Measurements from ENCODE around the gene MROH2A.

Gene MROH2A

GRCh38 chr2:233823731-233824121 is 45.6 kb downstream of the MROH2A start:
- no peaks in the 10 kb centered on the region for H3K36me3 Mint-ChIP-seq
- H3K4me1 Mint-ChIP-seq, result no peaks in the 10 kb centered on the region
- no peak overlapping the region for H3K27ac Mint-ChIP-seq
- ATAC-seq (replicated peaks) (no peak), DNase-seq (no peak)
- H3K27me3 Mint-ChIP-seq, result no peaks in the 10 kb centered on the region
- H3K9me3 Mint-ChIP-seq, result peaks cover 0 to 2% of the 10 kb centered on the region in 2 donors
- H3K4me3 Mint-ChIP-seq, result no peak overlapping the region

- Mint-ChIP-seq H3K27ac (no peak overlapping the region), H3K36me3 (no peaks in the 10 kb centered on the region), H3K27me3 (no peaks in the 10 kb centered on the region), H3K9me3 (peaks cover 0 to 2% of the 10 kb centered on the region in 2 donors), H3K4me3 (no peak overlapping the region), H3K4me1 (no peaks in the 10 kb centered on the region)
- ATAC-seq (replicated peaks) (no peak), DNase-seq (no peak)
These were observed 46.2 kb downstream of the MROH2A start for GRCh38 chr2:233824373-233824772.

- ATAC-seq (replicated peaks) (no peak), DNase-seq (no peak)
- H3K27me3 Mint-ChIP-seq, result no peaks in the 10 kb centered on the region
- H3K27ac Mint-ChIP-seq, result no peak overlapping the region
- peaks cover 0 to 7% of the 10 kb centered on the region in 2 donors for H3K4me1 Mint-ChIP-seq
- no peak overlapping the region for H3K4me3 Mint-ChIP-seq
- H3K9me3 Mint-ChIP-seq, result peaks cover 0 to 2% of the 10 kb centered on the region in 2 donors
- H3K36me3 Mint-ChIP-seq, result no peaks in the 10 kb centered on the region
These were observed 50.5 kb downstream of the MROH2A start for GRCh38 chr2:233828546-233829192.

- H3K27me3 Mint-ChIP-seq, result no peaks in the 10 kb centered on the region
- ATAC-seq (replicated peaks) (no peak), DNase-seq (no peak)
- peaks cover 0 to 2% of the 10 kb centered on the region in 2 donors for H3K9me3 Mint-ChIP-seq
- H3K4me1 Mint-ChIP-seq, result peaks cover 0 to 7% of the 10 kb centered on the region in 2 donors
- H3K4me3 Mint-ChIP-seq, result no peak overlapping the region
- H3K27ac Mint-ChIP-seq, result no peak overlapping the region
- H3K36me3 Mint-ChIP-seq, result no peaks in the 10 kb centered on the region
These were observed 51.3 kb downstream of the MROH2A start for GRCh38 chr2:233829193-233830110.

- Mint-ChIP-seq H3K27me3 (no peaks in the 10 kb centered on the region), H3K9me3 (peaks cover 0 to 2% of the 10 kb centered on the region in 2 donors), H3K4me3 (no peak overlapping the region), H3K4me1 (peaks cover 0 to 7% of the 10 kb centered on the region in 2 donors), H3K27ac (no peak overlapping the region), H3K36me3 (no peaks in the 10 kb centered on the region)
- no peak for DNase-seq
- ATAC-seq (replicated peaks), result no peak
These were observed 52.1 kb downstream of the MROH2A start for GRCh38 chr2:233830111-233830802.

- Mint-ChIP-seq H3K4me3 (no peak overlapping the region), H3K27me3 (no peaks in the 10 kb centered on the region), H3K36me3 (peaks cover 0 to 2% of the 10 kb centered on the region in 2 donors), H3K9me3 (peaks cover 0 to under 1% of the 10 kb centered on the region in 2 donors), H3K27ac (peak overlapping the region; percentile 56), H3K4me1 (peaks cover 0 to 7% of the 10 kb centered on the region in 2 donors)
- ATAC-seq (replicated peaks) (peak; percentile 48 to 51), DNase-seq (no peak)
These were observed 53.0 kb downstream of the MROH2A start for GRCh38 chr2:233831011-233831721.

- H3K4me3 Mint-ChIP-seq, result no peak overlapping the region
- H3K36me3 Mint-ChIP-seq, result peaks cover 0 to 4% of the 10 kb centered on the region in 2 donors
- no peaks in the 10 kb centered on the region for H3K27me3 Mint-ChIP-seq
- ATAC-seq (replicated peaks) (no peak), DNase-seq (no peak)
- no peaks in the 10 kb centered on the region for H3K9me3 Mint-ChIP-seq
- peaks cover 0 to 7% of the 10 kb centered on the region in 2 donors for H3K4me1 Mint-ChIP-seq
- H3K27ac Mint-ChIP-seq, result no peak overlapping the region
These were observed 53.7 kb downstream of the MROH2A start for GRCh38 chr2:233831861-233832260.

- ATAC-seq (replicated peaks) (no peak), DNase-seq (no peak)
- Mint-ChIP-seq H3K4me3 (no peak overlapping the region), H3K27ac (no peak overlapping the region), H3K4me1 (peaks cover 0 to 7% of the 10 kb centered on the region in 2 donors), H3K9me3 (no peaks in the 10 kb centered on the region), H3K27me3 (no peaks in the 10 kb centered on the region), H3K36me3 (peaks cover 0 to 4% of the 10 kb centered on the region in 2 donors)
These were observed 54.3 kb downstream of the MROH2A start for GRCh38 chr2:233832414-233832813.

- ATAC-seq (replicated peaks), result peak in 1 of 2 donors; percentile 36
- no peaks in the 10 kb centered on the region for H3K9me3 Mint-ChIP-seq
- peak overlapping the region; percentile 7 for H3K27ac Mint-ChIP-seq
- no peaks in the 10 kb centered on the region for H3K27me3 Mint-ChIP-seq
- DNase-seq, result no peak
- peaks cover 0 to 4% of the 10 kb centered on the region in 2 donors for H3K36me3 Mint-ChIP-seq
- H3K4me3 Mint-ChIP-seq, result no peak overlapping the region
- peaks cover 0 to 7% of the 10 kb centered on the region in 2 donors for H3K4me1 Mint-ChIP-seq
These were observed 54.8 kb downstream of the MROH2A start for GRCh38 chr2:233832869-233833311.

GRCh38 chr2:233833345-233833744 is 55.2 kb downstream of the MROH2A start:
- DNase-seq (no peak), ATAC-seq (replicated peaks) (no peak)
- Mint-ChIP-seq H3K27ac (no peak overlapping the region), H3K4me3 (no peak overlapping the region), H3K36me3 (peaks cover 2 to 4% of the 10 kb centered on the region in 2 donors), H3K9me3 (no peaks in the 10 kb centered on the region), H3K4me1 (peaks cover 0 to 7% of the 10 kb centered on the region in 2 donors), H3K27me3 (no peaks in the 10 kb centered on the region)

GRCh38 chr2:233835230-233836186 is 57.4 kb downstream of the MROH2A start:
- Mint-ChIP-seq H3K4me3 (no peak overlapping the region), H3K36me3 (peaks cover 3 to 4% of the 10 kb centered on the region in 2 donors), H3K27ac (peak overlapping the region; percentile 65), H3K9me3 (no peaks in the 10 kb centered on the region), H3K4me1 (peaks cover 0 to 7% of the 10 kb centered on the region in 2 donors), H3K27me3 (no peaks in the 10 kb centered on the region)
- DNase-seq (no peak), ATAC-seq (replicated peaks) (no peak)

- no peaks in the 10 kb centered on the region for H3K27me3 Mint-ChIP-seq
- ATAC-seq (replicated peaks), result no peak
- H3K4me3 Mint-ChIP-seq, result no peak overlapping the region
These were observed 58.2 kb downstream of the MROH2A start for GRCh38 chr2:233836359-233836758.

GRCh38 chr2:233837694-233838229 is 59.6 kb downstream of the MROH2A start:
- Mint-ChIP-seq H3K9me3 (no peaks in the 10 kb centered on the region), H3K4me3 (no peak overlapping the region), H3K27me3 (no peaks in the 10 kb centered on the region), H3K27ac (no peak overlapping the region), H3K36me3 (peaks cover 3 to 4% of the 10 kb centered on the region in 2 donors), H3K4me1 (no peaks in the 10 kb centered on the region)
- DNase-seq (no peak), ATAC-seq (replicated peaks) (no peak)

More at GRCh38 chr2:233836359-233836758, 58.2 kb downstream of the MROH2A start:
- peaks cover 3 to 4% of the 10 kb centered on the region in 2 donors for H3K36me3 Mint-ChIP-seq
- H3K4me1 Mint-ChIP-seq, result peaks cover 0 to under 1% of the 10 kb centered on the region in 2 donors
- H3K27ac Mint-ChIP-seq, result no peak overlapping the region
- no peaks in the 10 kb centered on the region for H3K9me3 Mint-ChIP-seq
- DNase-seq, result no peak
